GM18868 (cell line): ENCODE results near the gene RAB3A.

ENCODE experiments used
- ATAC-seq: cut with Tn5 transposase; IDR thresholded peaks from one replicate; pipeline ENCODE4 v1.9.1; 2021; ENCODE audit warnings: mild to moderate bottlenecking, moderate library complexity; ENCODE audit not compliant: unreplicated experiment

The RAB3A gene

GRCh38 chr19:18203863-18204393 lies at the start of gene RAB3A:
Gene RAB3A, minus strand, starts transcription at chr19:18204042. Its CDS starts 1,302 bp downstream, at chr19:18202740.
- ATAC-seq = peak; percentile 89

GRCh38 chr19:18253130-18253529 lies 49.3 kb upstream of the RAB3A start:
- ATAC-seq = no peak

- no peak for ATAC-seq
Observed at GRCh38 chr19:18252370-18252717, 48.5 kb upstream of the RAB3A start.

GRCh38 chr19:18251587-18252369 lies 47.9 kb upstream of the RAB3A start:
- no peak for ATAC-seq

- no peak for ATAC-seq
Observed at GRCh38 chr19:18249834-18250233, 46.0 kb upstream of the RAB3A start.

- no peak for ATAC-seq
Observed at GRCh38 chr19:18245297-18245696, 41.5 kb upstream of the RAB3A start.

- ATAC-seq = no peak
Observed at GRCh38 chr19:18239303-18239702, 35.5 kb upstream of the RAB3A start.

GRCh38 chr19:18234194-18234593 lies 30.4 kb upstream of the RAB3A start:
- ATAC-seq = no peak

- ATAC-seq = no peak
Observed at GRCh38 chr19:18233224-18233825, 29.5 kb upstream of the RAB3A start.

- ATAC-seq = no peak
Observed at GRCh38 chr19:18232540-18233223, 28.8 kb upstream of the RAB3A start.

- ATAC-seq = no peak
Observed at GRCh38 chr19:18231775-18232174, 27.9 kb upstream of the RAB3A start.

GRCh38 chr19:18230941-18231734 lies 27.3 kb upstream of the RAB3A start:
- no peak for ATAC-seq

- no peak for ATAC-seq
Observed at GRCh38 chr19:18229915-18230314, 26.1 kb upstream of the RAB3A start.

GRCh38 chr19:18229474-18229873 lies 25.6 kb upstream of the RAB3A start:
- no peak for ATAC-seq

- ATAC-seq = no peak
Observed at GRCh38 chr19:18227781-18228271, 24.0 kb upstream of the RAB3A start.

GRCh38 chr19:18226956-18227780 lies 23.3 kb upstream of the RAB3A start:
- no peak for ATAC-seq

- ATAC-seq = no peak
Observed at GRCh38 chr19:18225702-18226468, 22.0 kb upstream of the RAB3A start, which contains the start of gene PDE4C. Gene PDE4C, minus strand, starts transcription at chr19:18226438. Its CDS starts 23 bp downstream, at chr19:18226415.

GRCh38 chr19:18225355-18225701 lies 21.5 kb upstream of the RAB3A start:
- ATAC-seq = no peak
